ENCODE data around the gene SGSM2. TPM values are rescaled to one million over a fixed set of nuclear protein-coding genes. Genes with fewer than 3 reads are reported as not detected.

Gene SGSM2
- total RNA-seq, 1 donor from 2014 or later, result 56.0 TPM

- H3K27ac Mint-ChIP-seq (ENCODE audit: unreplicated experiment), result no peak overlapping the region
- no peak for TF ChIP-seq CTCF (IDR thresholded peaks at IDR 0.05)
Observed at GRCh38 chr17:2346475-2346874, 9.2 kb downstream of the SGSM2 start.

GRCh38 chr17:2347805-2348685 lies 10.7 kb downstream of the SGSM2 start:
- H3K27ac Mint-ChIP-seq (ENCODE audit: unreplicated experiment), result peak overlapping the region; percentile 54

More at GRCh38 chr17:2346475-2346874, 9.2 kb downstream of the SGSM2 start:
- Mint-ChIP-seq H3K4me1 (ENCODE audit: unreplicated experiment) (peaks cover 10% of the 10 kb centered on the region), H3K9me3 (ENCODE audit: unreplicated experiment) (no peaks in the 10 kb centered on the region), H3K36me3 (ENCODE audit: unreplicated experiment) (peaks cover 6% of the 10 kb centered on the region), H3K27me3 (ENCODE audit: unreplicated experiment) (no peaks in the 10 kb centered on the region), H3K4me3 (ENCODE audit: unreplicated experiment) (no peak overlapping the region)
- DNase-seq (ENCODE audit: extremely low spot score, unreplicated experiment), result no peak

GRCh38 chr17:2351269-2351668 lies 14.0 kb downstream of the SGSM2 start:
- H3K9me3 Mint-ChIP-seq (ENCODE audit: unreplicated experiment), result no peaks in the 10 kb centered on the region
- no peak overlapping the region for H3K4me3 Mint-ChIP-seq (ENCODE audit: unreplicated experiment)
- H3K36me3 Mint-ChIP-seq (ENCODE audit: unreplicated experiment), result peaks cover 3% of the 10 kb centered on the region
- DNase-seq (ENCODE audit: extremely low spot score, unreplicated experiment), result no peak
- peaks cover 10% of the 10 kb centered on the region for H3K4me1 Mint-ChIP-seq (ENCODE audit: unreplicated experiment)
- no peak overlapping the region for H3K27ac Mint-ChIP-seq (ENCODE audit: unreplicated experiment)
- no peaks in the 10 kb centered on the region for H3K27me3 Mint-ChIP-seq (ENCODE audit: unreplicated experiment)
- TF ChIP-seq CTCF (IDR thresholded peaks at IDR 0.05), result no peak

More at GRCh38 chr17:2347805-2348685, 10.7 kb downstream of the SGSM2 start:
- Mint-ChIP-seq H3K9me3 (ENCODE audit: unreplicated experiment) (no peaks in the 10 kb centered on the region), H3K4me1 (ENCODE audit: unreplicated experiment) (peaks cover 10% of the 10 kb centered on the region), H3K4me3 (ENCODE audit: unreplicated experiment) (no peak overlapping the region), H3K36me3 (ENCODE audit: unreplicated experiment) (peaks cover 3% of the 10 kb centered on the region), H3K27me3 (ENCODE audit: unreplicated experiment) (no peaks in the 10 kb centered on the region)
- no peak for TF ChIP-seq CTCF (IDR thresholded peaks at IDR 0.05)
- DNase-seq (ENCODE audit: extremely low spot score, unreplicated experiment), result no peak

GRCh38 chr17:2354311-2354710 lies 17.0 kb downstream of the SGSM2 start:
- Mint-ChIP-seq H3K9me3 (ENCODE audit: unreplicated experiment) (no peaks in the 10 kb centered on the region), H3K4me1 (ENCODE audit: unreplicated experiment) (peaks cover 5% of the 10 kb centered on the region), H3K4me3 (ENCODE audit: unreplicated experiment) (no peak overlapping the region), H3K36me3 (ENCODE audit: unreplicated experiment) (peaks cover 5% of the 10 kb centered on the region), H3K27ac (ENCODE audit: unreplicated experiment) (no peak overlapping the region), H3K27me3 (ENCODE audit: unreplicated experiment) (no peaks in the 10 kb centered on the region)
- TF ChIP-seq CTCF (IDR thresholded peaks at IDR 0.05), result no peak
- DNase-seq (ENCODE audit: extremely low spot score, unreplicated experiment), result no peak

- Mint-ChIP-seq H3K4me3 (ENCODE audit: unreplicated experiment) (no peak overlapping the region), H3K36me3 (ENCODE audit: unreplicated experiment) (peaks cover 5% of the 10 kb centered on the region), H3K27ac (ENCODE audit: unreplicated experiment) (no peak overlapping the region), H3K27me3 (ENCODE audit: unreplicated experiment) (no peaks in the 10 kb centered on the region), H3K9me3 (ENCODE audit: unreplicated experiment) (no peaks in the 10 kb centered on the region), H3K4me1 (ENCODE audit: unreplicated experiment) (peaks cover 10% of the 10 kb centered on the region)
- TF ChIP-seq CTCF (IDR thresholded peaks at IDR 0.05), result no peak
- DNase-seq (ENCODE audit: extremely low spot score, unreplicated experiment), result no peak
Observed at GRCh38 chr17:2357237-2357636, 19.9 kb downstream of the SGSM2 start.

All from osteocyte (in vitro differentiated cells).